IMR-90 (cell line): Measurements from ENCODE around the gene JPH3. TPM values are rescaled to one million over a fixed set of nuclear protein-coding genes. Genes with fewer than 3 reads are reported as not detected.

Source experiments
- ATAC-seq: fragments of 200-7000 bp; cut with Tn5 transposase; 2 replicates; pipeline ENCODE4 v1.9.1; 2020; ENCODE audit warnings: low read depth, mild to moderate bottlenecking, moderate library complexity
- BruUV-seq: library from RNA; stranded (reverse); fragments of 400-500 nt; replicated peaks from 2 replicates; lab custom pipeline; 2021; lab: Mats Ljungman, UMichigan
- CTCF ChIA-PET: fragments of 300-600 bp; formaldehyde crosslinking; extraction: SDS; loops from one replicate; lab custom pipeline; 2021; ENCODE audit warnings: antibody characterized with exemption; lab: Yijun Ruan, JAX
- POLR2A ChIA-PET: fragments of 300-600 bp; sonication (Branson Sonifier 250); formaldehyde crosslinking; loops from one replicate; lab custom pipeline; 2022; ENCODE audit warnings: antibody characterized with exemption; ENCODE audit not compliant: unreplicated experiment; lab: Charles Lee
- DNase-seq: peaks from one replicate; pipeline ENCODE4 v3.0.0; 2013
- H2AFZ ChIP-seq: replicated peaks from 2 replicates; pipeline ENCODE3; 2013; ENCODE audit warnings: low read length, mild to moderate bottlenecking; ENCODE audit not compliant: poor library complexity
- H2AK5ac ChIP-seq: 2 replicates; pipeline ENCODE4 v1.6.1; 2013; ENCODE audit warnings: low read depth, low read length, inconsistent platforms
- H2AK9ac ChIP-seq: replicated peaks from 2 replicates; pipeline ENCODE3; 2013; ENCODE audit warnings: mild to moderate bottlenecking, low read depth, low read length, moderate library complexity; ENCODE audit not compliant: poor library complexity
- H2BK120ac ChIP-seq: 2 replicates; pipeline ENCODE4 v1.6.1; 2013; ENCODE audit warnings: low read depth, low read length, inconsistent platforms
- H2BK15ac ChIP-seq: 3 replicates; pipeline ENCODE4 v1.6.1; 2013; ENCODE audit warnings: low read depth, low read length, inconsistent platforms
- H2BK20ac ChIP-seq: 2 replicates; pipeline ENCODE4 v1.6.1; 2013; ENCODE audit warnings: low read depth, mild to moderate bottlenecking, inconsistent platforms, low read length, moderate library complexity
- H2BK5ac ChIP-seq: 2 replicates; pipeline ENCODE4 v1.6.1; 2013; ENCODE audit warnings: mild to moderate bottlenecking, low read depth, low read length, inconsistent platforms; ENCODE audit not compliant: poor library complexity, severe bottlenecking
- H3K14ac ChIP-seq: replicated peaks from 2 replicates; pipeline ENCODE4 v1.6.1; 2013; ENCODE audit warnings: low read depth, low read length, inconsistent platforms
- H3K18ac ChIP-seq: 2 replicates; pipeline ENCODE4 v1.6.1; 2013; ENCODE audit warnings: low read depth, low read length, control low read depth
- H3K23ac ChIP-seq: 2 replicates; pipeline ENCODE4 v1.6.1; 2013; ENCODE audit warnings: low read depth, low read length, inconsistent platforms
- H3K27ac ChIP-seq: 2 replicates; pipeline ENCODE4 v1.5.1; 2013; ENCODE audit warnings: mild to moderate bottlenecking, control low read depth, low read length; ENCODE audit not compliant: insufficient read depth
- H3K27me3 ChIP-seq: 2 replicates; pipeline ENCODE4 v1.6.1; 2013; ENCODE audit warnings: low read length; ENCODE audit not compliant: control insufficient read depth, insufficient read depth
- H3K36me3 ChIP-seq: 2 replicates; pipeline ENCODE4 v1.6.1; 2013; ENCODE audit warnings: low read length, mixed read lengths; ENCODE audit not compliant: control insufficient read depth, insufficient read depth
- H3K4ac ChIP-seq: 2 replicates; pipeline ENCODE4 v1.6.1; 2013; ENCODE audit warnings: low read depth, low read length, inconsistent platforms
- H3K4me1 ChIP-seq: 2 replicates; pipeline ENCODE4 v1.6.1; 2013; ENCODE audit warnings: low read length, mixed read lengths; ENCODE audit not compliant: control insufficient read depth, insufficient read depth
- H3K4me2 ChIP-seq: 2 replicates; pipeline ENCODE4 v1.6.1; 2013; ENCODE audit warnings: low read depth, mild to moderate bottlenecking, control low read depth, low read length, moderate library complexity
- H3K4me3 ChIP-seq: 2 replicates; pipeline ENCODE4 v1.5.1; 2013; ENCODE audit warnings: low read depth, mild to moderate bottlenecking, control low read depth, low read length, moderate library complexity; ENCODE audit not compliant: insufficient read depth
- H3K56ac ChIP-seq: 2 replicates; pipeline ENCODE4 v1.6.1; 2013; ENCODE audit warnings: low read length, inconsistent platforms; ENCODE audit not compliant: insufficient read depth; ENCODE audit errors: extremely low read depth
- H3K79me1 ChIP-seq, 2 experiments: 2 replicates each; pipeline ENCODE4 v1.6.1; 2013; ENCODE audit warnings: low read length in 2 of 2, inconsistent platforms in 1 of 2, low read depth in 1 of 2
- H3K9ac ChIP-seq: 2 replicates; pipeline ENCODE4 v1.6.1; 2013; ENCODE audit warnings: low read depth, low read length, control low read depth
- H3K9me1 ChIP-seq: 2 replicates; pipeline ENCODE4 v1.6.1; 2013; ENCODE audit warnings: low read length, inconsistent platforms; ENCODE audit not compliant: insufficient read depth
- H3K9me3 ChIP-seq: 2 replicates; pipeline ENCODE4 v1.6.1; 2013; ENCODE audit warnings: low read length; ENCODE audit not compliant: control insufficient read depth, insufficient read depth
- H4K20me1 ChIP-seq: 2 replicates; pipeline ENCODE4 v1.6.1; 2013; ENCODE audit warnings: low read length, inconsistent platforms; ENCODE audit not compliant: insufficient read depth
- H4K5ac ChIP-seq: 2 replicates; pipeline ENCODE4 v1.6.1; 2013; ENCODE audit warnings: mild to moderate bottlenecking, low read depth, low read length, control low read depth
- H4K8ac ChIP-seq, 2 experiments: 2 replicates each; pipeline ENCODE4 v1.6.1; 2013; ENCODE audit warnings: low read depth in 2 of 2, low read length in 2 of 2, control low read depth in 1 of 2, inconsistent platforms in 1 of 2
- H4K91ac ChIP-seq: 2 replicates; pipeline ENCODE4 v1.6.1; 2013; ENCODE audit warnings: low read depth, low read length, inconsistent platforms; ENCODE audit not compliant: insufficient read depth
- BHLHE40 ChIP-seq: fragments of 150-350 bp; IDR thresholded peaks from 2 replicates; pipeline ENCODE4 v1.6.1; 2016; ENCODE audit warnings: mild to moderate bottlenecking, low read depth, low read length
- CEBPB ChIP-seq: IDR thresholded peaks from 2 replicates; pipeline ENCODE4 v1.6.1; 2012; ENCODE audit warnings: low read depth, low read length, improper control_type of control experiment
- CHD1 ChIP-seq: IDR thresholded peaks from 2 replicates; pipeline ENCODE4 v1.6.1; 2012; ENCODE audit warnings: low read depth, low read length, improper control_type of control experiment
- FOS ChIP-seq: fragments of 150-350 bp; IDR thresholded peaks from 2 replicates; pipeline ENCODE4 v1.6.1; 2016; ENCODE audit warnings: low read depth, low read length
- MAFK ChIP-seq: IDR thresholded peaks from 2 replicates; pipeline ENCODE4 v1.6.1; 2012; ENCODE audit warnings: low read depth, low read length, improper control_type of control experiment
- MAZ ChIP-seq: IDR thresholded peaks from 2 replicates; pipeline ENCODE4 v1.6.1; 2012; ENCODE audit warnings: low read depth, mild to moderate bottlenecking, low read length, improper control_type of control experiment, moderate library complexity, borderline replicate concordance
- MXI1 ChIP-seq: IDR thresholded peaks from 2 replicates; pipeline ENCODE4 v1.6.1; 2012; ENCODE audit warnings: low read depth, mild to moderate bottlenecking, low read length, moderate library complexity, borderline replicate concordance
- NFE2L2 ChIP-seq: fragments of 150-350 bp; IDR thresholded peaks from 2 replicates; pipeline ENCODE4 v1.6.1; 2016; ENCODE audit warnings: low read depth, mild to moderate bottlenecking, low read length
- POLR2A ChIP-seq: IDR thresholded peaks from 2 replicates; pipeline ENCODE4 v1.6.1; 2012; ENCODE audit warnings: mild to moderate bottlenecking, low read depth, low read length
- RAD21 ChIP-seq: IDR thresholded peaks from 2 replicates; pipeline ENCODE4 v1.6.1; 2012; ENCODE audit warnings: low read length, improper control_type of control experiment
- RCOR1 ChIP-seq: IDR thresholded peaks from 2 replicates; pipeline ENCODE4 v1.6.1; 2012; ENCODE audit warnings: mild to moderate bottlenecking, low read length, improper control_type of control experiment; ENCODE audit not compliant: insufficient replicate concordance
- RFX5 ChIP-seq: IDR thresholded peaks from 2 replicates; pipeline ENCODE4 v1.8.0; 2012; ENCODE audit warnings: low read depth, mild to moderate bottlenecking, low read length, moderate library complexity
- SMC3 ChIP-seq: fragments of 150-350 bp; IDR thresholded peaks from 2 replicates; pipeline ENCODE4 v1.6.1; 2016; ENCODE audit warnings: low read depth, mild to moderate bottlenecking, antibody characterized with exemption, low read length, moderate library complexity
- WGBS, 2 experiments: methylation state at CpG; one replicate each; pipeline versions ENCODE4 v1.1.5 to v1.1.7; 2013; ENCODE audit warnings: missing lambda C conversion rate in 2 of 2; ENCODE audit not compliant: insufficient read length in 1 of 2; ENCODE audit errors: extremely low coverage in 2 of 2; 5-methylcytosine and 5-hydroxymethylcytosine counted together
- dilution Hi-C: fragments of 300-500 bp; cut with HindIII; formaldehyde crosslinking; loops from one replicate; pipeline ENCODE4 v1.14.3; 2018; ENCODE audit warnings: low sequenced_read_pairs; ENCODE audit not compliant: unreplicated experiment
- in situ Hi-C: fragments of 300-500 bp; cut with MboI; formaldehyde crosslinking; loops from 3 replicates; pipeline ENCODE4 v1.14.3; 2019; ENCODE audit warnings: low sequenced_read_pairs, inconsistent platforms, mixed read lengths
- intact Hi-C: fragments of 100-400 bp; cut with micrococcal nuclease; formaldehyde crosslinking; loops from 2 replicates; pipeline ENCODE4 v1.10.0; 2022
- polyA plus RNA-seq, 3 experiments: library from polyadenylated mRNA; depleted of rRNA; stranded (reverse); fragments of >200 nt; gene quantifications; 2 replicates each; pipeline ENCODE4 v1.2.3, GENCODE V29; 2012; ENCODE audit warnings: low replicate concordance in 1 of 3
- total RNA-seq: library from RNA; depleted of rRNA; stranded (reverse); fragments of >200 nt; gene quantifications from 2 replicates; pipeline ENCODE4 v1.2.3, GENCODE V29; 2012
- TF ChIP-seq, protein P1 (sequence below): conservative IDR thresholded peaks from 2 replicates; pipeline ENCODE4 v1.5.1; 2012; ENCODE audit warnings: mild to moderate bottlenecking, low read depth, low read length, improper control_type of control experiment
- TF ChIP-seq, protein P2 (sequence below): fragments of 150-350 bp; IDR thresholded peaks from 2 replicates; pipeline ENCODE4 v1.6.1; 2016; ENCODE audit warnings: low read depth, mild to moderate bottlenecking, low read length, moderate library complexity, borderline replicate concordance
- TF ChIP-seq, protein P3 (sequence below): fragments of 150-350 bp; IDR thresholded peaks from 2 replicates; pipeline ENCODE4 v1.6.1; 2017; ENCODE audit warnings: mild to moderate bottlenecking, antibody characterized with exemption, low read length, low read depth

JPH3 gene
- total and polyA plus RNA-seq, 2 of the 4 experiments (the other 2 are of a cell fraction) = 0.03 TPM; not detected in 1

DNA sequence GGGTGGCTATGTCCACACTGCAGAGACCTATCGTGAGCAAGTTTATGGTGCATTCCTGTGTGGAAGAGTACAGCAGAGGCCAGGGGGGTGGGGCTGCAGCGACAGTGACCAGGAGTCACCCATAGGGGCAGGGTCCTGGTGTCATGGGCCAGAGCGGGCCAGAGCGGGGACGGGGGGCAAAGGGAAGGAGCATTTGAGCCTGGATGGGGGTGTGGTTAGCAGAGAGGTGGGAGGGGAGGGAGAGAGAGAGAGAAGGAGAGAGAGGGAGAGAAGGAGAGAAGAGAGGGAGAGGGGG lies 17.8 kb downstream of the JPH3 start:
- dilution Hi-C loops = no loop called here
- H3K14ac ChIP-seq = no peak overlapping the region
- TF ChIP-seq NFE2L2 = no peak
- TF ChIP-seq, protein P1, sequence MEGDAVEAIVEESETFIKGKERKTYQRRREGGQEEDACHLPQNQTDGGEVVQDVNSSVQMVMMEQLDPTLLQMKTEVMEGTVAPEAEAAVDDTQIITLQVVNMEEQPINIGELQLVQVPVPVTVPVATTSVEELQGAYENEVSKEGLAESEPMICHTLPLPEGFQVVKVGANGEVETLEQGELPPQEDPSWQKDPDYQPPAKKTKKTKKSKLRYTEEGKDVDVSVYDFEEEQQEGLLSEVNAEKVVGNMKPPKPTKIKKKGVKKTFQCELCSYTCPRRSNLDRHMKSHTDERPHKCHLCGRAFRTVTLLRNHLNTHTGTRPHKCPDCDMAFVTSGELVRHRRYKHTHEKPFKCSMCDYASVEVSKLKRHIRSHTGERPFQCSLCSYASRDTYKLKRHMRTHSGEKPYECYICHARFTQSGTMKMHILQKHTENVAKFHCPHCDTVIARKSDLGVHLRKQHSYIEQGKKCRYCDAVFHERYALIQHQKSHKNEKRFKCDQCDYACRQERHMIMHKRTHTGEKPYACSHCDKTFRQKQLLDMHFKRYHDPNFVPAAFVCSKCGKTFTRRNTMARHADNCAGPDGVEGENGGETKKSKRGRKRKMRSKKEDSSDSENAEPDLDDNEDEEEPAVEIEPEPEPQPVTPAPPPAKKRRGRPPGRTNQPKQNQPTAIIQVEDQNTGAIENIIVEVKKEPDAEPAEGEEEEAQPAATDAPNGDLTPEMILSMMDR = no peak
- no peak for TF ChIP-seq RFX5
- no peak for TF ChIP-seq POLR2A
- TF ChIP-seq RAD21 = no peak
- TF ChIP-seq RCOR1 = no peak
- TF ChIP-seq, protein P2, sequence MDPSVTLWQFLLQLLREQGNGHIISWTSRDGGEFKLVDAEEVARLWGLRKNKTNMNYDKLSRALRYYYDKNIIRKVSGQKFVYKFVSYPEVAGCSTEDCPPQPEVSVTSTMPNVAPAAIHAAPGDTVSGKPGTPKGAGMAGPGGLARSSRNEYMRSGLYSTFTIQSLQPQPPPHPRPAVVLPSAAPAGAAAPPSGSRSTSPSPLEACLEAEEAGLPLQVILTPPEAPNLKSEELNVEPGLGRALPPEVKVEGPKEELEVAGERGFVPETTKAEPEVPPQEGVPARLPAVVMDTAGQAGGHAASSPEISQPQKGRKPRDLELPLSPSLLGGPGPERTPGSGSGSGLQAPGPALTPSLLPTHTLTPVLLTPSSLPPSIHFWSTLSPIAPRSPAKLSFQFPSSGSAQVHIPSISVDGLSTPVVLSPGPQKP = no peak
- TF ChIP-seq MAFK = no peak
- no peak for TF ChIP-seq CHD1
- no peak for TF ChIP-seq FOS
- no peak for TF ChIP-seq MAZ
- TF ChIP-seq SMC3 = no peak
- TF ChIP-seq, protein P3, sequence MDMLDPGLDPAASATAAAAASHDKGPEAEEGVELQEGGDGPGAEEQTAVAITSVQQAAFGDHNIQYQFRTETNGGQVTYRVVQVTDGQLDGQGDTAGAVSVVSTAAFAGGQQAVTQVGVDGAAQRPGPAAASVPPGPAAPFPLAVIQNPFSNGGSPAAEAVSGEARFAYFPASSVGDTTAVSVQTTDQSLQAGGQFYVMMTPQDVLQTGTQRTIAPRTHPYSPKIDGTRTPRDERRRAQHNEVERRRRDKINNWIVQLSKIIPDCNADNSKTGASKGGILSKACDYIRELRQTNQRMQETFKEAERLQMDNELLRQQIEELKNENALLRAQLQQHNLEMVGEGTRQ = no peak
- no peak for TF ChIP-seq BHLHE40
- TF ChIP-seq CEBPB = no peak
- no peak for TF ChIP-seq MXI1
- H2AK9ac ChIP-seq = no peak overlapping the region
- no peak overlapping the region for H3K9ac ChIP-seq
- H3K36me3 ChIP-seq = no peaks in the 10 kb centered on the region
- no peak overlapping the region for H2AK5ac ChIP-seq
- H4K91ac ChIP-seq = no peak overlapping the region
- intact Hi-C loops = no loop called here
- WGBS, 2 experiments = 7% methylated on average over 5 of the region's 5 CpGs; no CpG with 5 or more reads in 1 of the 2 experiments
- no peak overlapping the region for H3K4ac ChIP-seq
- no peak overlapping the region for H3K18ac ChIP-seq
- no peak overlapping the region for H4K8ac ChIP-seq
- H4K20me1 ChIP-seq = no peaks in the 10 kb centered on the region
- no peak overlapping the region for H3K4me3 ChIP-seq
- POLR2A ChIA-PET = no interaction called here
- no peak overlapping the region for H2BK120ac ChIP-seq
- BruUV-seq = no TSS peak
- ATAC-seq = no peak
- no peak overlapping the region for H2BK15ac ChIP-seq
- in situ Hi-C loops = no loop called here
- CTCF ChIA-PET = no interaction called here
- peaks cover 60% of the 10 kb centered on the region for H3K27me3 ChIP-seq
- H3K79me1 ChIP-seq = no peaks in the 10 kb centered on the region
- no peak overlapping the region for H2BK20ac ChIP-seq
- no peak overlapping the region for H3K4me2 ChIP-seq
- H3K9me1 ChIP-seq = no peaks in the 10 kb centered on the region
- no peak overlapping the region for H4K5ac ChIP-seq
- H2AFZ ChIP-seq = no peak overlapping the region
- H3K4me1 ChIP-seq = no peaks in the 10 kb centered on the region
- H3K9me3 ChIP-seq = no peaks in the 10 kb centered on the region
- H3K27ac ChIP-seq = no peak overlapping the region
- H3K23ac ChIP-seq = no peak overlapping the region
- DNase-seq = no peak
- no peak overlapping the region for H2BK5ac ChIP-seq
- H3K56ac ChIP-seq = no peak overlapping the region
